ENCODE data around the gene PLCB1. TPM values are rescaled to one million over a fixed set of nuclear protein-coding genes. Genes with fewer than 3 reads are reported as not detected.

The PLCB1 gene
- total RNA-seq, 4 donors from 2014 or later, result 72.9 to 115 (median 76.3) TPM

DNA sequence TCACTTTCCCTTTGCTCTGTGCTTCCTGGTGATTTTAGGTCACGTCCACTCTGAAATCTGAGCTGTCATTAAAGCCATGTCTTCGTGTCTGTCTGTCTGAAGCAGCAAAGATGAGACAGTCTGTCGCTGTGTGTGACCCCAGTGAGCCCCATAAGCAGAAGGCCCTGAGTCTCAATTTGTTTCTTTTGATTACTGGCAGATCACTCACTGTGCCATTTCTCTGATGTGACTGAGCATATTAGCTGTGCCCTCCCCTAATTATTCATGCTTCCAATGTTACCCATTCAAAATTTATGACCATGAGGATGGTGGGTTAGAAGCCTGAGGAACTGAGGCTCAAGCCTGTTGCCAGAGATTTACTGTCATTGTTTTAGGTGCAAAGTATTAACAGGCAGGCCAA is 117.6 kb downstream of the PLCB1 start:
- 85% methylated on average over 3 of the region's 3 CpGs for WGBS
- H3K27ac ChIP-seq (replicated peaks in 1 of 4), result no peak overlapping the region
- peaks cover under 1 to 46% (median 31%) of the 10 kb centered on the region in 4 donors for H3K4me1 ChIP-seq
- intact Hi-C loops (cut with DNase I), result no loop called here
- no peaks in the 10 kb centered on the region for H3K27me3 ChIP-seq
- DNase-seq (ENCODE audit: extremely low spot score), result no peak
- TF ChIP-seq EP300 (IDR thresholded peaks at IDR 0.05) (no peak), POLR2AphosphoS5 (IDR thresholded peaks at IDR 0.05) (no peak), POLR2A (IDR thresholded peaks at IDR 0.05; ENCODE audit: low read depth) (no peak), CTCF (IDR thresholded peaks at IDR 0.05) (no peak)
- H3K9me3 ChIP-seq, result no peaks in the 10 kb centered on the region
- H3K36me3 ChIP-seq, result no peaks in the 10 kb centered on the region
- H3K4me3 ChIP-seq, result no peak overlapping the region

DNA sequence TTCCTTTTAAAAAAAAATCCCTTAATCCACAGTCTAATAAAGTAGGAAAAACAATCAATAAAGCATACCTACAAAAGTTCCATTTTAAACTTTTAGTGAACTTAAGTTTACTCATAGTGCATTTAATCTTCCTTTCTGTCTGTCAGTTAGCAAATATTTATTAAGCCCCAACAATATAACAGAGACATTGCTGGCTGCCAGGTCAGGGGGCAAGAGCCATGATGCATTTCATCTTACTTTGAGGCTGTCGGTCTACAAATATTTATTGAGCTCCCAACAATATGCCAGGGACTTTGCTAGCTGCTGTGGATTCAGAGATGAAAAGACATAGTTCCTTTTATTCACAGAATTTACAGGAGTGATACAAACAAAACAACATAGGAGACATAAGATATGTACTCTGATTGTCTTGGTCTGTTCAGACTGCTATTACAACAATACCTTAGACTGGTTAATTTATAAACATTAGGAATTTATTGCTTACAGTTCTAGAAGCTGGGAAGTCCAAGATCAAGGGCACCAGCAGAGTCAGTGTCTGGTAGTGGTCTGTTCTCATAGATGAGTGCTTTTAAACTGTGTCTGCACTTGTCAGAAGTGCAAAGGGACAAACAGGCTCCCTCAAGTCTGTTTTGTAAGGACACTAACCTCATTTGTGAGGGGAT is 118.6 kb downstream of the PLCB1 start:
- no peaks in the 10 kb centered on the region for H3K36me3 ChIP-seq
- H3K9me3 ChIP-seq, result no peaks in the 10 kb centered on the region
- H3K27me3 ChIP-seq, result no peaks in the 10 kb centered on the region
- H3K27ac ChIP-seq (replicated peaks in 1 of 4), result no peak overlapping the region
- 48% methylated on average over 1 of the region's 1 CpG for WGBS
- TF ChIP-seq EP300 (IDR thresholded peaks at IDR 0.05), result no peak
- TF ChIP-seq POLR2A (IDR thresholded peaks at IDR 0.05; ENCODE audit: low read depth), result no peak
- no peak for TF ChIP-seq POLR2AphosphoS5 (IDR thresholded peaks at IDR 0.05)
- no peak for TF ChIP-seq CTCF (IDR thresholded peaks at IDR 0.05)
- H3K4me1 ChIP-seq, result peaks cover 0 to 38% (median 27%) of the 10 kb centered on the region in 4 donors
- no peak for DNase-seq (ENCODE audit: extremely low spot score)
- intact Hi-C loops (cut with DNase I), result no loop called here
- H3K4me3 ChIP-seq, result no peak overlapping the region

DNA sequence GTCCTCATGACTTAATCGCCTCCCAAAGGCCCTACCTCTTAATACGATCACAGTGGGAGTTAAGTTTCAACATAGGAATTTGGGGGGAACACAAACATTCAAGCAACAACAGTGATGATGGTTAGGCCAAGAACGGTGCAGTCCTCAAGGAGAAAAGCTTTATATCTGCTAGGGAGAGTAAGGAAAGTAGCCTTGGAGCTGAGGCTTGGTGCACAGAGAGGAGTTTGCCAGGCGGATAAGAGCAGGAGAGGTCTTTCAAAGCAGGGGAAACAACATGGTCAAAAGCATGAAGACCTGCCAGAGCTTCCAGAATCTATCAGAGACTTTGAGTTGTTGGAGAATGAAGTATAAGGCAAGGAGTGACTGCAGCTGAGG is 119.1 kb downstream of the PLCB1 start:
- WGBS, result 94% methylated on average over 4 of the region's 4 CpGs
- no peak overlapping the region for H3K4me3 ChIP-seq
- no peaks in the 10 kb centered on the region for H3K9me3 ChIP-seq
- no peak overlapping the region for H3K27ac ChIP-seq (replicated peaks in 1 of 4)
- no peak for TF ChIP-seq CTCF (IDR thresholded peaks at IDR 0.05)
- TF ChIP-seq POLR2A (IDR thresholded peaks at IDR 0.05; ENCODE audit: low read depth), result no peak
- TF ChIP-seq EP300 (IDR thresholded peaks at IDR 0.05), result no peak
- no peak for TF ChIP-seq POLR2AphosphoS5 (IDR thresholded peaks at IDR 0.05)
- no peaks in the 10 kb centered on the region for H3K36me3 ChIP-seq
- H3K4me1 ChIP-seq, result peaks cover 0 to 38% (median 27%) of the 10 kb centered on the region in 4 donors
- no peaks in the 10 kb centered on the region for H3K27me3 ChIP-seq
- intact Hi-C loops (cut with DNase I), result no loop called here
- DNase-seq (ENCODE audit: extremely low spot score), result no peak

DNA sequence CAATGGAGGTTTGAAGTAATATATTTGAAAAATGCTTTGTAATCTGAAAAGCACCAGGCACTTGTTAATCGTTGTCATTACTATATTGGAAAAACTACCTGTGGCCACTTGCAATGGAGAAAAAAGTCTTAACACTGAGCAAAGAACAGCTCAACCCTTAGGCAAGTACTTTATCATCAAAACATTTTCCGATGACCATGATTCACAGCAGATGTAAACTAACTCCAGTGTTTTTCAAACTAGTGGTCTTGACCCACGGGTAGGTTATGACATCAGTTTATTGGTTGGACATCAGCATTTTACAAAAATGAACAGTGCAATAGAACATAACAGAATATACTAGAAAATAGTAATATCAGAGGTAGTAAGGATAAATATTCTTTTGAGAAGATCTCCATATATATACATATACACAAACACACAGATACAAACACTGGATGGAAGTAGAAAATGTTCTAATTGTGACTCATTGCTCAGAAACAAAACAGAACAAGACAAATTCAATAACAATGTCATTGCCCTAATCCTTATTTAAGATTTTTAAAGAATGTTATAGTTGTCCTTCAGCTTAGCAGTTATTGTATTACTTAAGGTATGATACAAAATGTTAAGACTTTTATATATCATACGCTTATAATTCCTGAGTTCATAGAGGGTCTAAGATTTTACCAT is 123.0 kb downstream of the PLCB1 start:
- no peak for DNase-seq (ENCODE audit: extremely low spot score)
- H3K4me1 ChIP-seq, result peaks cover 0 to 29% (median 21%) of the 10 kb centered on the region in 4 donors
- TF ChIP-seq POLR2AphosphoS5 (IDR thresholded peaks at IDR 0.05) (no peak), CTCF (IDR thresholded peaks at IDR 0.05) (no peak), EP300 (IDR thresholded peaks at IDR 0.05) (no peak), POLR2A (IDR thresholded peaks at IDR 0.05; ENCODE audit: low read depth) (no peak)
- H3K36me3 ChIP-seq, result no peaks in the 10 kb centered on the region
- intact Hi-C loops (cut with DNase I), result no loop called here
- H3K27me3 ChIP-seq, result no peaks in the 10 kb centered on the region
- WGBS, result 78% methylated on average over 4 of the region's 4 CpGs
- no peak overlapping the region for H3K4me3 ChIP-seq
- H3K27ac ChIP-seq (replicated peaks in 1 of 4), result no peak overlapping the region
- H3K9me3 ChIP-seq, result no peaks in the 10 kb centered on the region

Data from esophagus muscularis mucosa (tissue), 4 donors.